SK-N-SH (cell line): Measurements from ENCODE around the gene CENPF.

ENCODE experiments used
- CHD2 ChIP-seq: fragments of 150-350 bp; IDR thresholded peaks from 2 replicates; pipeline ENCODE4 v1.6.1; 2018; ENCODE audit warnings: low read length; ENCODE audit not compliant: partially characterized antibody
- CTCF ChIP-seq: fragments of 200-600 bp; sonication (generic); IDR thresholded peaks from 2 replicates; pipeline ENCODE4 v1.6.1; 2017; ENCODE audit warnings: antibody characterized with exemption, mild to moderate bottlenecking, moderate library complexity
- ELF1 ChIP-seq: IDR thresholded peaks from 2 replicates; pipeline ENCODE4 v1.4.0; 2012
- EP300 ChIP-seq, 2 experiments: IDR thresholded peaks; 2 replicates each; pipeline versions ENCODE4 v1.4.0 to v1.6.1; 2012; ENCODE audit warnings: borderline replicate concordance in 1 of 2, low read depth in 1 of 2, low read length in 1 of 2
- EZH2phosphoT487 ChIP-seq: fragments of 200-600 bp; sonication (generic); IDR thresholded peaks from 2 replicates; pipeline ENCODE4 v1.6.1; 2017; ENCODE audit warnings: low read depth, mixed run types, mild to moderate bottlenecking, antibody characterized with exemption, moderate library complexity, borderline replicate concordance
- FOSL2 ChIP-seq: IDR thresholded peaks from 2 replicates; pipeline ENCODE4 v1.4.0; 2012; ENCODE audit warnings: low read depth, mild to moderate bottlenecking, moderate library complexity, borderline replicate concordance
- FOXM1 ChIP-seq: IDR thresholded peaks from 2 replicates; pipeline ENCODE4 v1.4.0; 2012; ENCODE audit warnings: low read depth, mild to moderate bottlenecking
- POLR2AphosphoS5 ChIP-seq: IDR thresholded peaks from 2 replicates; pipeline ENCODE4 v1.6.1; 2012; ENCODE audit warnings: low read depth, low read length
- RAD21 ChIP-seq: IDR thresholded peaks from 2 replicates; pipeline ENCODE4 v1.6.1; 2012; ENCODE audit warnings: mild to moderate bottlenecking, low read length
- RFX5 ChIP-seq: IDR thresholded peaks from 2 replicates; pipeline ENCODE4 v1.6.1; 2012; ENCODE audit warnings: mild to moderate bottlenecking, improper control_type of control experiment, low read length
- SIN3A ChIP-seq: IDR thresholded peaks from 2 replicates; pipeline ENCODE4 v1.6.1; 2012; ENCODE audit warnings: low read depth, mild to moderate bottlenecking, low read length, moderate library complexity, borderline replicate concordance
- TAF1 ChIP-seq: IDR thresholded peaks from 2 replicates; pipeline ENCODE4 v1.6.1; 2012; ENCODE audit warnings: low read depth, mild to moderate bottlenecking, low read length, moderate library complexity, borderline replicate concordance
- TF ChIP-seq, protein P1 (sequence below): IDR thresholded peaks from 2 replicates; pipeline ENCODE4 v1.4.0; 2012; ENCODE audit warnings: low read depth
- TF ChIP-seq, protein P2 (sequence below): IDR thresholded peaks from 2 replicates; pipeline ENCODE4 v1.6.1; 2012; ENCODE audit warnings: mild to moderate bottlenecking, low read depth, low read length, moderate library complexity

DNA sequence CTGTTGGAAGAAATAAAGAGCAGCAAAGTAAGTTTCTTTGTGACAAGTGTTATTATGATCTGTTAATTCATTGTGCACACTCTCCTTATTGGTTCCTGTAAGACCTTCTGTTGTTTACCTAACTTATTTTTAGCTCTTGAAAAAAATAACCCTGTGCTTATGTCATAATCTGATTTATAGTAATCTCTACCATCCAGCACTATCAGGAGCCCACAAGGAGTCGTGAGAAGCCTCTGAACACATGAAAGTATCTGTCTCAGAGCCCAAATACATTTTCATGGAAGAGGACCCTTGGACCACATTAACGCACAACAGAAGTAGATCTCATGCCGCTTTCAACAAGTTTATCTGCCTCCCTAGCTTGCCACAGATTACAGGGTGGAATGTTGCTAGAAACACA is 45.8 kb downstream of the CENPF start:
- TF ChIP-seq TAF1 = no peak
- TF ChIP-seq, protein P1, sequence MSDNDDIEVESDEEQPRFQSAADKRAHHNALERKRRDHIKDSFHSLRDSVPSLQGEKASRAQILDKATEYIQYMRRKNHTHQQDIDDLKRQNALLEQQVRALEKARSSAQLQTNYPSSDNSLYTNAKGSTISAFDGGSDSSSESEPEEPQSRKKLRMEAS = no peak
- TF ChIP-seq RAD21 = no peak
- TF ChIP-seq FOSL2 = no peak
- TF ChIP-seq CTCF = no peak
- TF ChIP-seq, protein P2, sequence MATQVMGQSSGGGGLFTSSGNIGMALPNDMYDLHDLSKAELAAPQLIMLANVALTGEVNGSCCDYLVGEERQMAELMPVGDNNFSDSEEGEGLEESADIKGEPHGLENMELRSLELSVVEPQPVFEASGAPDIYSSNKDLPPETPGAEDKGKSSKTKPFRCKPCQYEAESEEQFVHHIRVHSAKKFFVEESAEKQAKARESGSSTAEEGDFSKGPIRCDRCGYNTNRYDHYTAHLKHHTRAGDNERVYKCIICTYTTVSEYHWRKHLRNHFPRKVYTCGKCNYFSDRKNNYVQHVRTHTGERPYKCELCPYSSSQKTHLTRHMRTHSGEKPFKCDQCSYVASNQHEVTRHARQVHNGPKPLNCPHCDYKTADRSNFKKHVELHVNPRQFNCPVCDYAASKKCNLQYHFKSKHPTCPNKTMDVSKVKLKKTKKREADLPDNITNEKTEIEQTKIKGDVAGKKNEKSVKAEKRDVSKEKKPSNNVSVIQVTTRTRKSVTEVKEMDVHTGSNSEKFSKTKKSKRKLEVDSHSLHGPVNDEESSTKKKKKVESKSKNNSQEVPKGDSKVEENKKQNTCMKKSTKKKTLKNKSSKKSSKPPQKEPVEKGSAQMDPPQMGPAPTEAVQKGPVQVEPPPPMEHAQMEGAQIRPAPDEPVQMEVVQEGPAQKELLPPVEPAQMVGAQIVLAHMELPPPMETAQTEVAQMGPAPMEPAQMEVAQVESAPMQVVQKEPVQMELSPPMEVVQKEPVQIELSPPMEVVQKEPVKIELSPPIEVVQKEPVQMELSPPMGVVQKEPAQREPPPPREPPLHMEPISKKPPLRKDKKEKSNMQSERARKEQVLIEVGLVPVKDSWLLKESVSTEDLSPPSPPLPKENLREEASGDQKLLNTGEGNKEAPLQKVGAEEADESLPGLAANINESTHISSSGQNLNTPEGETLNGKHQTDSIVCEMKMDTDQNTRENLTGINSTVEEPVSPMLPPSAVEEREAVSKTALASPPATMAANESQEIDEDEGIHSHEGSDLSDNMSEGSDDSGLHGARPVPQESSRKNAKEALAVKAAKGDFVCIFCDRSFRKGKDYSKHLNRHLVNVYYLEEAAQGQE = no peak
- TF ChIP-seq RFX5 = no peak
- no peak for TF ChIP-seq EZH2phosphoT487
- no peak for TF ChIP-seq EP300 (IDR thresholded peaks at IDR 0.05; ENCODE audit: borderline replicate concordance in 1 of 2, low read depth in 1 of 2, low read length in 1 of 2)
- TF ChIP-seq POLR2AphosphoS5 = no peak
- no peak for TF ChIP-seq CHD2
- no peak for TF ChIP-seq FOXM1
- no peak for TF ChIP-seq ELF1
- no peak for TF ChIP-seq SIN3A
